IMR-90 (cell line): ENCODE data around the gene SOCS3. TPM values are rescaled to one million over a fixed set of nuclear protein-coding genes. Genes with fewer than 3 reads are reported as not detected.
A peak's percentile ranks its signal among the peaks of the same experiment; 100 is the strongest.

Source experiments
- ATAC-seq: fragments of 200-7000 bp; cut with Tn5 transposase; 2 replicates; pipeline ENCODE4 v1.9.1; 2020; ENCODE audit warnings: low read depth, mild to moderate bottlenecking, moderate library complexity
- BruUV-seq: library from RNA; stranded (reverse); fragments of 400-500 nt; replicated peaks from 2 replicates; lab custom pipeline; 2021; lab: Mats Ljungman, UMichigan
- CTCF ChIA-PET: fragments of 300-600 bp; formaldehyde crosslinking; extraction: SDS; loops from one replicate; lab custom pipeline; 2021; ENCODE audit warnings: antibody characterized with exemption; lab: Yijun Ruan, JAX
- POLR2A ChIA-PET: fragments of 300-600 bp; sonication (Branson Sonifier 250); formaldehyde crosslinking; loops from one replicate; lab custom pipeline; 2022; ENCODE audit warnings: antibody characterized with exemption; ENCODE audit not compliant: unreplicated experiment; lab: Charles Lee
- DNase-seq: peaks from one replicate; pipeline ENCODE4 v3.0.0; 2013
- H2AFZ ChIP-seq: replicated peaks from 2 replicates; pipeline ENCODE3; 2013; ENCODE audit warnings: low read length, mild to moderate bottlenecking; ENCODE audit not compliant: poor library complexity
- H2AK5ac ChIP-seq: 2 replicates; pipeline ENCODE4 v1.6.1; 2013; ENCODE audit warnings: low read depth, low read length, inconsistent platforms
- H2AK9ac ChIP-seq: replicated peaks from 2 replicates; pipeline ENCODE3; 2013; ENCODE audit warnings: mild to moderate bottlenecking, low read depth, low read length, moderate library complexity; ENCODE audit not compliant: poor library complexity
- H2BK120ac ChIP-seq: 2 replicates; pipeline ENCODE4 v1.6.1; 2013; ENCODE audit warnings: low read depth, low read length, inconsistent platforms
- H2BK15ac ChIP-seq: 3 replicates; pipeline ENCODE4 v1.6.1; 2013; ENCODE audit warnings: low read depth, low read length, inconsistent platforms
- H2BK20ac ChIP-seq: 2 replicates; pipeline ENCODE4 v1.6.1; 2013; ENCODE audit warnings: low read depth, mild to moderate bottlenecking, inconsistent platforms, low read length, moderate library complexity
- H2BK5ac ChIP-seq: 2 replicates; pipeline ENCODE4 v1.6.1; 2013; ENCODE audit warnings: mild to moderate bottlenecking, low read depth, low read length, inconsistent platforms; ENCODE audit not compliant: poor library complexity, severe bottlenecking
- H3K14ac ChIP-seq: replicated peaks from 2 replicates; pipeline ENCODE4 v1.6.1; 2013; ENCODE audit warnings: low read depth, low read length, inconsistent platforms
- H3K18ac ChIP-seq: 2 replicates; pipeline ENCODE4 v1.6.1; 2013; ENCODE audit warnings: low read depth, low read length, control low read depth
- H3K23ac ChIP-seq: 2 replicates; pipeline ENCODE4 v1.6.1; 2013; ENCODE audit warnings: low read depth, low read length, inconsistent platforms
- H3K27ac ChIP-seq: 2 replicates; pipeline ENCODE4 v1.5.1; 2013; ENCODE audit warnings: mild to moderate bottlenecking, control low read depth, low read length; ENCODE audit not compliant: insufficient read depth
- H3K27me3 ChIP-seq: 2 replicates; pipeline ENCODE4 v1.6.1; 2013; ENCODE audit warnings: low read length; ENCODE audit not compliant: control insufficient read depth, insufficient read depth
- H3K36me3 ChIP-seq: 2 replicates; pipeline ENCODE4 v1.6.1; 2013; ENCODE audit warnings: low read length, mixed read lengths; ENCODE audit not compliant: control insufficient read depth, insufficient read depth
- H3K4ac ChIP-seq: 2 replicates; pipeline ENCODE4 v1.6.1; 2013; ENCODE audit warnings: low read depth, low read length, inconsistent platforms
- H3K4me1 ChIP-seq: 2 replicates; pipeline ENCODE4 v1.6.1; 2013; ENCODE audit warnings: low read length, mixed read lengths; ENCODE audit not compliant: control insufficient read depth, insufficient read depth
- H3K4me2 ChIP-seq: 2 replicates; pipeline ENCODE4 v1.6.1; 2013; ENCODE audit warnings: low read depth, mild to moderate bottlenecking, control low read depth, low read length, moderate library complexity
- H3K4me3 ChIP-seq: 2 replicates; pipeline ENCODE4 v1.5.1; 2013; ENCODE audit warnings: low read depth, mild to moderate bottlenecking, control low read depth, low read length, moderate library complexity; ENCODE audit not compliant: insufficient read depth
- H3K56ac ChIP-seq: 2 replicates; pipeline ENCODE4 v1.6.1; 2013; ENCODE audit warnings: low read length, inconsistent platforms; ENCODE audit not compliant: insufficient read depth; ENCODE audit errors: extremely low read depth
- H3K79me1 ChIP-seq, 2 experiments: 2 replicates each; pipeline ENCODE4 v1.6.1; 2013; ENCODE audit warnings: low read length in 2 of 2, inconsistent platforms in 1 of 2, low read depth in 1 of 2
- H3K9ac ChIP-seq: 2 replicates; pipeline ENCODE4 v1.6.1; 2013; ENCODE audit warnings: low read depth, low read length, control low read depth
- H3K9me1 ChIP-seq: 2 replicates; pipeline ENCODE4 v1.6.1; 2013; ENCODE audit warnings: low read length, inconsistent platforms; ENCODE audit not compliant: insufficient read depth
- H3K9me3 ChIP-seq: 2 replicates; pipeline ENCODE4 v1.6.1; 2013; ENCODE audit warnings: low read length; ENCODE audit not compliant: control insufficient read depth, insufficient read depth
- H4K20me1 ChIP-seq: 2 replicates; pipeline ENCODE4 v1.6.1; 2013; ENCODE audit warnings: low read length, inconsistent platforms; ENCODE audit not compliant: insufficient read depth
- H4K5ac ChIP-seq: 2 replicates; pipeline ENCODE4 v1.6.1; 2013; ENCODE audit warnings: mild to moderate bottlenecking, low read depth, low read length, control low read depth
- H4K8ac ChIP-seq, 2 experiments: 2 replicates each; pipeline ENCODE4 v1.6.1; 2013; ENCODE audit warnings: low read depth in 2 of 2, low read length in 2 of 2, control low read depth in 1 of 2, inconsistent platforms in 1 of 2
- H4K91ac ChIP-seq: 2 replicates; pipeline ENCODE4 v1.6.1; 2013; ENCODE audit warnings: low read depth, low read length, inconsistent platforms; ENCODE audit not compliant: insufficient read depth
- CEBPB ChIP-seq: IDR thresholded peaks from 2 replicates; pipeline ENCODE4 v1.6.1; 2012; ENCODE audit warnings: low read depth, low read length, improper control_type of control experiment
- CHD1 ChIP-seq: IDR thresholded peaks from 2 replicates; pipeline ENCODE4 v1.6.1; 2012; ENCODE audit warnings: low read depth, low read length, improper control_type of control experiment
- CTCF ChIP-seq: conservative IDR thresholded peaks from 2 replicates; pipeline ENCODE4 v1.5.1; 2012; ENCODE audit warnings: mild to moderate bottlenecking, low read depth, low read length, improper control_type of control experiment
- FOS ChIP-seq: fragments of 150-350 bp; IDR thresholded peaks from 2 replicates; pipeline ENCODE4 v1.6.1; 2016; ENCODE audit warnings: low read depth, low read length
- MAFK ChIP-seq: IDR thresholded peaks from 2 replicates; pipeline ENCODE4 v1.6.1; 2012; ENCODE audit warnings: low read depth, low read length, improper control_type of control experiment
- MAZ ChIP-seq: IDR thresholded peaks from 2 replicates; pipeline ENCODE4 v1.6.1; 2012; ENCODE audit warnings: low read depth, mild to moderate bottlenecking, low read length, improper control_type of control experiment, moderate library complexity, borderline replicate concordance
- MXI1 ChIP-seq: IDR thresholded peaks from 2 replicates; pipeline ENCODE4 v1.6.1; 2012; ENCODE audit warnings: low read depth, mild to moderate bottlenecking, low read length, moderate library complexity, borderline replicate concordance
- POLR2A ChIP-seq: IDR thresholded peaks from 2 replicates; pipeline ENCODE4 v1.6.1; 2012; ENCODE audit warnings: mild to moderate bottlenecking, low read depth, low read length
- RAD21 ChIP-seq: IDR thresholded peaks from 2 replicates; pipeline ENCODE4 v1.6.1; 2012; ENCODE audit warnings: low read length, improper control_type of control experiment
- RCOR1 ChIP-seq: IDR thresholded peaks from 2 replicates; pipeline ENCODE4 v1.6.1; 2012; ENCODE audit warnings: mild to moderate bottlenecking, low read length, improper control_type of control experiment; ENCODE audit not compliant: insufficient replicate concordance
- RFX5 ChIP-seq: IDR thresholded peaks from 2 replicates; pipeline ENCODE4 v1.8.0; 2012; ENCODE audit warnings: low read depth, mild to moderate bottlenecking, low read length, moderate library complexity
- SMC3 ChIP-seq: fragments of 150-350 bp; IDR thresholded peaks from 2 replicates; pipeline ENCODE4 v1.6.1; 2016; ENCODE audit warnings: low read depth, mild to moderate bottlenecking, antibody characterized with exemption, low read length, moderate library complexity
- WGBS, 2 experiments: methylation state at CpG; one replicate each; pipeline versions ENCODE4 v1.1.5 to v1.1.7; 2013; ENCODE audit warnings: missing lambda C conversion rate in 2 of 2; ENCODE audit not compliant: insufficient read length in 1 of 2; ENCODE audit errors: extremely low coverage in 2 of 2; 5-methylcytosine and 5-hydroxymethylcytosine counted together
- dilution Hi-C: fragments of 300-500 bp; cut with HindIII; formaldehyde crosslinking; loops from one replicate; pipeline ENCODE4 v1.14.3; 2018; ENCODE audit warnings: low sequenced_read_pairs; ENCODE audit not compliant: unreplicated experiment
- in situ Hi-C: fragments of 300-500 bp; cut with MboI; formaldehyde crosslinking; loops from 3 replicates; pipeline ENCODE4 v1.14.3; 2019; ENCODE audit warnings: low sequenced_read_pairs, inconsistent platforms, mixed read lengths
- intact Hi-C: fragments of 100-400 bp; cut with micrococcal nuclease; formaldehyde crosslinking; loops from 2 replicates; pipeline ENCODE4 v1.10.0; 2022
- polyA plus RNA-seq, 3 experiments: library from polyadenylated mRNA; depleted of rRNA; stranded (reverse); fragments of >200 nt; gene quantifications; 2 replicates each; pipeline ENCODE4 v1.2.3, GENCODE V29; 2012; ENCODE audit warnings: low replicate concordance in 1 of 3
- total RNA-seq: library from RNA; depleted of rRNA; stranded (reverse); fragments of >200 nt; gene quantifications from 2 replicates; pipeline ENCODE4 v1.2.3, GENCODE V29; 2012
- TF ChIP-seq, protein P1 (sequence below): fragments of 150-350 bp; IDR thresholded peaks from 2 replicates; pipeline ENCODE4 v1.6.1; 2017; ENCODE audit warnings: mild to moderate bottlenecking, antibody characterized with exemption, low read length, low read depth
- TF ChIP-seq, protein P2 (sequence below): fragments of 150-350 bp; IDR thresholded peaks from 2 replicates; pipeline ENCODE4 v1.6.1; 2016; ENCODE audit warnings: low read depth, mild to moderate bottlenecking, low read length, moderate library complexity, borderline replicate concordance

Gene SOCS3
- total and polyA plus RNA-seq, 2 of the 4 experiments (the other 2 are of a cell fraction): 19.2 to 19.9 TPM

DNA sequence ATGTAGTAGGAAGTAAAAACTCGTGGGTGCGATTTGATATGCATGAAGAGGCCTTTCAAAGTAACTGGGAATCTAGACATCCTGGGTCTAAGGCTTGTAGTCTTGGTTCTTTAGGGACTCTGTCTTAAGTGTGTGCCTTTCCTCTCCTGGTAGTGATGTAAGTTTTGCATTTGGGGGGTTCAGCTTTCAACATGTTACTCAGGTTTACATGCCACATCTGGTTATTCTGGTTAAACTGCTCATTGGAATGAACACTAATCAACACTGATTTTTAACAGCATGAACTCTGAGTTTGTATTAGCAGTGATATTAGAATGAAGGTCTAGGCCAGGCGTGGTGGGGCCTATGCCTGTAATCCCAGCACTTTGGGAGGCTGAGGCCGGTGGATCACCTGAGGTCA is 33.7 kb upstream of the SOCS3 start:
- CTCF ChIA-PET: no interaction called here
- POLR2A ChIA-PET: no interaction called here
- Histone ChIP-seq H3K36me3 (peaks cover 28% of the 10 kb centered on the region), H4K91ac (no peak overlapping the region), H3K9ac (no peak overlapping the region), H3K4me2 (no peak overlapping the region), H3K23ac (no peak overlapping the region), H3K14ac (0 out of 2 replicates have a peak overlapping the region, but pooled peaks have one; percentile 48), H2BK5ac (no peak overlapping the region), H4K20me1 (peaks cover 41% of the 10 kb centered on the region), H3K4me3 (no peak overlapping the region), H3K9me1 (peaks cover 51% of the 10 kb centered on the region), H3K56ac (no peak overlapping the region), H2AFZ (no peak overlapping the region), H2AK5ac (peak overlapping the region; percentile 67; the same call in 1 of the 2 replicates), H3K27ac (no peak overlapping the region), H4K5ac (no peak overlapping the region), H2BK15ac (no peak overlapping the region), H3K27me3 (no peaks in the 10 kb centered on the region), H3K4ac (no peak overlapping the region), H3K9me3 (no peaks in the 10 kb centered on the region), H2AK9ac (peak overlapping the region; percentile 47), H2BK20ac (peak overlapping the region; percentile 14; the same call in 1 of the 2 replicates), H4K8ac (no peak overlapping the region), H2BK120ac (no peak overlapping the region), H3K79me1 (peaks cover 46 to 90% of the 10 kb centered on the region in 2 experiments), H3K18ac (no peak overlapping the region), H3K4me1 (peaks cover 31% of the 10 kb centered on the region)
- dilution Hi-C loops (no loop called here), in situ Hi-C loops (no loop called here), intact Hi-C loops (no loop called here)
- TF ChIP-seq MAZ (no peak), CHD1 (no peak), RCOR1 (no peak), RAD21 (no peak), POLR2A (no peak), CTCF (no peak), RFX5 (no peak), MXI1 (no peak), CEBPB (no peak), FOS (no peak), MAFK (no peak), SMC3 (no peak)
- TF ChIP-seq, protein P1, sequence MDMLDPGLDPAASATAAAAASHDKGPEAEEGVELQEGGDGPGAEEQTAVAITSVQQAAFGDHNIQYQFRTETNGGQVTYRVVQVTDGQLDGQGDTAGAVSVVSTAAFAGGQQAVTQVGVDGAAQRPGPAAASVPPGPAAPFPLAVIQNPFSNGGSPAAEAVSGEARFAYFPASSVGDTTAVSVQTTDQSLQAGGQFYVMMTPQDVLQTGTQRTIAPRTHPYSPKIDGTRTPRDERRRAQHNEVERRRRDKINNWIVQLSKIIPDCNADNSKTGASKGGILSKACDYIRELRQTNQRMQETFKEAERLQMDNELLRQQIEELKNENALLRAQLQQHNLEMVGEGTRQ: no peak
- TF ChIP-seq, protein P2, sequence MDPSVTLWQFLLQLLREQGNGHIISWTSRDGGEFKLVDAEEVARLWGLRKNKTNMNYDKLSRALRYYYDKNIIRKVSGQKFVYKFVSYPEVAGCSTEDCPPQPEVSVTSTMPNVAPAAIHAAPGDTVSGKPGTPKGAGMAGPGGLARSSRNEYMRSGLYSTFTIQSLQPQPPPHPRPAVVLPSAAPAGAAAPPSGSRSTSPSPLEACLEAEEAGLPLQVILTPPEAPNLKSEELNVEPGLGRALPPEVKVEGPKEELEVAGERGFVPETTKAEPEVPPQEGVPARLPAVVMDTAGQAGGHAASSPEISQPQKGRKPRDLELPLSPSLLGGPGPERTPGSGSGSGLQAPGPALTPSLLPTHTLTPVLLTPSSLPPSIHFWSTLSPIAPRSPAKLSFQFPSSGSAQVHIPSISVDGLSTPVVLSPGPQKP: no peak
- BruUV-seq: no TSS peak
- WGBS, 2 experiments: 100% methylated on average over 1 of the region's 4 CpGs; no CpG with 5 or more reads in 1 of the 2 experiments
- DNase-seq (no peak), ATAC-seq (no peak)
